Forelimb muscle (tissue), 1 donor: ENCODE results near the gene DSP. TPM values are rescaled to one million over a fixed set of nuclear protein-coding genes. Genes with fewer than 3 reads are reported as not detected.

Source experiments
- DNase-seq: peaks from one replicate; pipeline ENCODE4 v3.0.0-alpha.2; 2013; ENCODE audit warnings: low read depth
- polyA plus RNA-seq: library from polyadenylated mRNA; unstranded; fragments of 120-200 nt; gene quantifications from one replicate; pipeline ENCODE4 v1.2.1, GENCODE V29; 2013; ENCODE audit not compliant: insufficient read length

Gene DSP
- polyA plus RNA-seq, 1 donor, result 2.4 TPM

- DNase-seq, result no peak
These were observed 50.3 kb downstream of the DSP start for GRCh38 chr6:7591770-7592169.

- DNase-seq, result no peak
These were observed 51.8 kb downstream of the DSP start for GRCh38 chr6:7593229-7593628.

- no peak for DNase-seq
These were observed 53.2 kb downstream of the DSP start for GRCh38 chr6:7594579-7595125.

GRCh38 chr6:7604003-7604402, 62.5 kb downstream of the DSP start:
- DNase-seq, result no peak

GRCh38 chr6:7604506-7604905, 63.0 kb downstream of the DSP start:
- no peak for DNase-seq

GRCh38 chr6:7615611-7616383, 74.3 kb downstream of the DSP start:
- DNase-seq, result peak; percentile 48

GRCh38 chr6:7617801-7618764, 76.6 kb downstream of the DSP start:
- DNase-seq, result no peak

- no peak for DNase-seq
These were observed 80.3 kb downstream of the DSP start for GRCh38 chr6:7621761-7622160.

GRCh38 chr6:7624796-7625710, 83.6 kb downstream of the DSP start:
- DNase-seq, result no peak

- peak; percentile 20 for DNase-seq
These were observed 87.0 kb downstream of the DSP start for GRCh38 chr6:7628479-7628878.

- DNase-seq, result peak; percentile 86
These were observed 87.4 kb downstream of the DSP start for GRCh38 chr6:7628909-7629308.

GRCh38 chr6:7629321-7629720, 87.8 kb downstream of the DSP start:
- no peak for DNase-seq

- DNase-seq, result no peak
These were observed 89.3 kb downstream of the DSP start for GRCh38 chr6:7630792-7631191.

GRCh38 chr6:7631466-7631865, 90.0 kb downstream of the DSP start:
- DNase-seq, result no peak

GRCh38 chr6:7632501-7633290, 91.2 kb downstream of the DSP start:
- no peak for DNase-seq

- DNase-seq, result no peak
These were observed 91.9 kb downstream of the DSP start for GRCh38 chr6:7633361-7633760.

- no peak for DNase-seq
These were observed 94.7 kb downstream of the DSP start for GRCh38 chr6:7636151-7636550.
